ENCODE data around the gene ANGPTL4.
"Not testable (repeated sequence)": the region's sequence is repeated elsewhere in the genome, so short reads cannot be mapped to it uniquely, and the experiment has no call there.

DNA sequence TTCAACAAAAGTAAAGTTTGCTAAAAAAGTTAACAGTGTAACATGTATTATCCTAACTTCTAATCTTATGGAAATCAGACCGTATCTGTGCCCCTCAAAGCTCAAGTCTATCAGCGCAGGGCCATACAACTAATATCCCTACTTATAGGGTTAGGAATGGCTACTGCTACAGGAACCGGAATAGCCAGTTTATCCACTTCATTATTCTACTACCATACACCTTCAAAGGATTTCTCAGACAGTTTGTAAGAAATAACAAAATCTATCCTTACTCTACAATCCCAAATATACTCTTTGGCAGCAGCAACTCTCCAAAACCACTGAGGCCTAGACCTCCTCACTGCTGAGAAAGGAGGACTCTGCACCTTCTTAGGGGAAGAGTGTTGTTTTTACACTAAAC lies 21.6 kb downstream of the ANGPTL4 start:
- TF ChIP-seq, protein P1, sequence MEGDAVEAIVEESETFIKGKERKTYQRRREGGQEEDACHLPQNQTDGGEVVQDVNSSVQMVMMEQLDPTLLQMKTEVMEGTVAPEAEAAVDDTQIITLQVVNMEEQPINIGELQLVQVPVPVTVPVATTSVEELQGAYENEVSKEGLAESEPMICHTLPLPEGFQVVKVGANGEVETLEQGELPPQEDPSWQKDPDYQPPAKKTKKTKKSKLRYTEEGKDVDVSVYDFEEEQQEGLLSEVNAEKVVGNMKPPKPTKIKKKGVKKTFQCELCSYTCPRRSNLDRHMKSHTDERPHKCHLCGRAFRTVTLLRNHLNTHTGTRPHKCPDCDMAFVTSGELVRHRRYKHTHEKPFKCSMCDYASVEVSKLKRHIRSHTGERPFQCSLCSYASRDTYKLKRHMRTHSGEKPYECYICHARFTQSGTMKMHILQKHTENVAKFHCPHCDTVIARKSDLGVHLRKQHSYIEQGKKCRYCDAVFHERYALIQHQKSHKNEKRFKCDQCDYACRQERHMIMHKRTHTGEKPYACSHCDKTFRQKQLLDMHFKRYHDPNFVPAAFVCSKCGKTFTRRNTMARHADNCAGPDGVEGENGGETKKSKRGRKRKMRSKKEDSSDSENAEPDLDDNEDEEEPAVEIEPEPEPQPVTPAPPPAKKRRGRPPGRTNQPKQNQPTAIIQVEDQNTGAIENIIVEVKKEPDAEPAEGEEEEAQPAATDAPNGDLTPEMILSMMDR (IDR thresholded peaks at IDR 0.05; ENCODE audit: low read length) = not testable (repeated sequence)
- TF ChIP-seq EZH2 (IDR thresholded peaks at IDR 0.05; ENCODE audit: borderline replicate concordance, low read length) = not testable (repeated sequence)
